GM12873 (cell line): ENCODE data around the gene SLCO2A1.

ENCODE experiments used
- CTCF ChIP-seq: IDR thresholded peaks from 2 replicates; pipeline ENCODE4 v1.5.1; 2012; ENCODE audit warnings: low read depth, mild to moderate bottlenecking, moderate library complexity, low read length, control low read depth; ENCODE audit not compliant: insufficient read depth; ENCODE audit errors: missing control alignments

SLCO2A1 gene

GRCh38 chr3:133997871-133998635, 31.7 kb downstream of the SLCO2A1 start:
- TF ChIP-seq CTCF = no peak

- no peak for TF ChIP-seq CTCF
These were observed 32.7 kb downstream of the SLCO2A1 start for GRCh38 chr3:133996996-133997395.

- no peak for TF ChIP-seq CTCF
These were observed 33.5 kb downstream of the SLCO2A1 start for GRCh38 chr3:133996251-133996661.

DNA sequence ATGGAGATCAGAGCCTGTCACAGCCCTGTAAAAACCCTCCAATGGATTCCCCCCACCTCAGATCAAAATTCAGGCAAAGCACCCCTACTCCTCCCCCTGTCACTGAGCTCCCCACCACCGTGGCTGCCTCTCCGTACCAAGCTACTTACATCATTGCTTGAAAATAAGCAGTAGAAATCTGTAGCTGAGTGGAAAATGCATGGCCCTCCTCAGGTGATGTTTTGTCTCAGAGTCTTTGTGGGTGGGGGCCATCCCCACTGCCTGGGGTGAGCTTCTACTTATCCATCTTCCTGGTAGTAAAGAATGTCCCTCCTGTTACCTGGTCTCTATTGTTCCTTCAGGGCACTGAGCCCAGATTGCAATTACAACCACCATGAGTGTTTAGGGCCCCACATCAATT, 34.5 kb downstream of the SLCO2A1 start:
- TF ChIP-seq CTCF = no peak

DNA sequence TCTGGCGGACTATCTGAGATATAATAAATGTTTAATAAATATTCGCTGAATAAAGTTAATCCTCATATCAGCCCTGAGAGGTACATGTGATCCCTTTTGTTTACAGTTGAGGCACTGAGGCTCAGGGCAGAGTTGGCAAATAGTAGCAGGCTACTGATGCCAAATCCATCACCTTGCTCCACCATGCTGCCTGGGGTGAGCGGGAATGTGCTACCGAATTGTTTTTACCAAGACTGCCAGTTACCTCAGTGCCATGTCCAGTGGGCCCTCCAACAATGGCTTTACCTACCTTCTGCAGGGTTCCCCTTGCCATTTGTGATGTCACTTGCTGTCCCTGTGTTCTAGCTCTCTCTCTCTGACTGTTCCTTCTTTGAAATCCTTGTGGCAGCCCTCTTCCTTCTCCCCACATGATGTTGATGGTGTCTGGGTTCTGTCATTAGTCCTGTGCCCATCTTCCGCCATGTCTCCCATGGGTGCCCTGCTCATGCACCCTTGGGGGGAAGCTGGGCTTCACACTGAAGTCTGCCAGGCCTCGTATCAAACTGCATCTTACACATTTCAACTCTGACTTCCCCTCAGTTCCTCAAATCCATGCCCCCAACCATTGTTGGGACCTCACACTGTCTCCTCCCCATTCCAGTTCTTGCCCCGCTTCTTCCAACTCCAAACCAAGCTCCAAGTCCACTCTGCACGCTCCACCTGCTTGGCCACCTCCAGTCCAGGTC, 35.4 kb downstream of the SLCO2A1 start:
- TF ChIP-seq CTCF = no peak

DNA sequence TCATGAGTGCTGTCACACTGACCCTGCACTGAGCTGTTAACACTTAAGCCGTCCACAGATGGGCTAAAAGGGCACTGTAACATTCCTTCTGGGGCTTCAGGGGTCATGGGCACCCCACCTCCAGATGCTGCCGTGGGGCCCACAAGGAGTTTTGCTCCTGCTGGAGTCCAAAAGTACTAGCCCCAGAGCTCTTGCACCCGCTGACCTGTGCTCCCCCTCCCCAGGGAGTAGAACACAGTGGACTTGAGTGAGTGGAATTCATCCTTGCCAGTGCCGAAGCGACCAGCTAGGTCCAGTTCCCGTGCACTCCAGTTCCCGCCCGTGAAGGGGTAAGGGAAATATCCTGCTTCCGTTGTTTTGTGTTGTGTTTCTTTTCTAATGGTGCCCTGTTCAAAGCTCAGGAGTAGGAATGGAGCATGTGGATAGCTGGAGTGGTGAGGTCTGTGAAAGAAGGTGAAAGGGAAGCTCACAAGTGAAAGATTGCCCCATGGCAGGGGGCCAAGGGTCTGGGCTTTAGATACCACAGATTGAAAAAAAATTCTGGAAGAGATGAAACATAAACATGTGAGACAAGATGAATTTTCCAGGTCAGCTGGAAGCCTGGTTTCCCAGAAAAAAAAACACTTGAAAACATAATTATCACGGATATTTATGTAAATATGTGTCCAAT, 36.6 kb downstream of the SLCO2A1 start:
- no peak for TF ChIP-seq CTCF

GRCh38 chr3:133992381-133992780, 37.3 kb downstream of the SLCO2A1 start:
- TF ChIP-seq CTCF = no peak
